HPDE6-E6E7 (cell line): ENCODE data around the gene AGRN.
"Not testable (repeated sequence)": the region's sequence is repeated elsewhere in the genome, so short reads cannot be mapped to it uniquely, and the experiment has no call there.

Source experiments
- DNase-seq: peaks from one replicate; pipeline ENCODE4 v3.0.0; 2011; ENCODE audit warnings: missing footprints; ENCODE audit errors: extremely low spot score

AGRN gene

DNA sequence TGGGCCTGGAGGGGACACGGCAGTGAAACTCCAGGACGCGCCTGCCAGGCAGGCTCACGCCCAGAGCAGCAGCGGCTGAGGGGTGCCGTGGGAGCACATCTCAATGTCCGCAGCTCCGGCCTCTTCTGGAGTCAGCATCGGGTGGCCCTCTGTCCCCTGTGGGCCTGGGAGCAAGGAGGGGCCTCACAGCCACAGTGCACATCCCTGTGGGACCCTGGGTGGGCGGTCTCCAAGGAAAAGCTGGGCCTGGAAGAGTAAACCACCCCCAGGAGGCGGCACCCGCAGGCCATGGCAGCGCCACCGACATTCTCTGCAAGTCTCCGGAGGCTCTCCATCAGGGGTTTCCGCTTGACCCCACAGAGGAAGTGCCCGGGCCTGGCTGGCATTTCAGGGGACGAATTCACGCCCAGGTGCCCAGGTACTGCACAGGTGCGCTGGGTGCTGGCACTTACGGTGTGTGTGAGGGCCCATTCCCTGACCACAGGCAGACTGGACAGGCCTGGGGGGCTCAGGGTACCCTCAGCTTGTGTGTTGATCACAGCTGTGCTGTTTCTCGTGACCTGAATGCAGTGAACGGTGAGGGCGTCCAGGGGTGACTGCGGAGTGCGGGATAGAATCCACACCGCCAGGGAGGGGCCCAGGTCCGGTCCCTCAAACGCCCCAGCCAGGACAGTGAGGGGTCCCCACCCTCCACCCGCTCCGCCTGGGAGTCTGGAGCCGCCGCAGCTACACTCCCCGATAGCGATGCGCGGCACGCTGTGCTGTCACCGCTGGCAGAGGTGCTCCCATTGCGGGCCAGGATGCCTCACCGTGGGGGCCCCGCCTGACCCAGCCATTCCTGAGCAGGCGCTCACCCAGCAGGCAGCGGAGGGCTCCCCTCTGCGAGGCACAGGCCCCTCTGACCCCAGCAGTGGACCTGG is 70.8 kb downstream of the AGRN start:
- DNase-seq: no peak

DNA sequence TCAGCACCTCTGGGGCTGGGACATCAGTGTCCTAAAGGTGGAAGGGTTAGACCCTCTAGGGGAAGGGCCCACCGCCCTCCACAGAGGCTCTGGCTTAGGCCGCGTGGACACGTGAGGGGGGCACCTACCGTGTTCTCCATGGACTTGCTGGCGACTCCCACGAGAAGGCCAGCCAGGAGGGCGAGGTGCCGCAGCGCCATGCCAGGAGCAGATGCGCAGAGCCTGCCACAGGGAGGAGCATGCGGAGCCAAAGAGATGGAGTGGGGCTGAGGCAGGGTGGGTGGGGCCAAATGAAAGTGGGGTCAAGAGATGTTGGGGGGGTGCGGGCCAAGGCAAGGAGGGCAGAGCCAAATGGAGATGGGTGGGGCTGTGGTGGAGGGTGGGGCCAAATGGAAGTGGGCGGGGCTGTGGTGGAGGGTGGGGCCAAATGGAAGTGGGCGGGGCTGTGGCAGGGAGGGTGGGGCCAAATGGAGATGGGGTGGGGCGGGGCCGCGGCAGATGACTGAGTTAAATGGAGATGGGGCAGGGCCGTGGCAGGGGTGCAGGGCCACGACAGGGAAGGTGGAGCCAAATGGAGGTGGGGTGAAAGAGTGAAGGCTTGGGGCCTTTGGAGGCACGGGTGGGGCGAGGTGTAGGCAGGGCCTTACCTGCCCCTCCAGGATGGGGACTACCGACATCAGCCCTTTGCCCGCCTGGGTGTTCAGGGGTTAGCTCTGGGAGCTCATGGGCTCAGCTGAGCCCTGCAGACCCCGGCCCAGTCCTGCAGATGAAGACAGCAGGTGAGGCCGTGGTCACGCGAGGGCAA is 71.6 kb downstream of the AGRN start:
- DNase-seq: no peak

DNA sequence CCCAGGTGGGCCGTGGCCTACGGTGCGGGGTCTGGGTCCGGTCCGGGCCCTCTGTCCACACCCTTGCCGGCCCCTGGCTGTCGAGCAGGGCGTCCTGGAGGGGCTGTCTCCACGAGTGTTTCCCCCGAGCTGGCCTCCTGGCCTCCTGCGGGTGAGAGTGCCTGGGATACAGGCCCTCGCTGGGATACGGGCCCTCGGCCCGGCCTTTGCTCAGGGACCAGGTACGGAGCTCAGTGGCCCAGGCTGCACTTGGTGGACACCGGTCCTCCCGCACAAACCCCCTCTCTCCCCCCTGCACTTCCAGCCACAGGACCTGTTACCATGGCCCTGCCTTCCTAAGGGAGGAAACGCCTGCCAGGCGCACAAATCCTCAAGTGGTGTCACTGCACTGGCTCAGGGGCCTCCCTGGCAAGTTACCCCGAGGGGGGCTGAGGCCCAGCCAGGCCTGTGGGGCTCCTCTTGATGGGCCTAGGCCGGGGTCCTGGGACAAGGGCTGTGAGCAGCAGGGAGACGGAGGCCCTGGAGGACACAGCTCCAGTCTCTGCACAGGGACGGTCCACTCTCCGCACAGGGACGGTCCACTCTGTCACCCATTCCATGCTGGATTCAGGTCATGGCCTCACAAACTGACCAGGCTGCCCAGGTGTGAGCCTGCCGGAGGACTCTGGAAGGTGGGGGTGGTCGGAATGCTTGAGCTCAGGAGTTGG is 72.4 kb downstream of the AGRN start:
- no peak for DNase-seq

DNA sequence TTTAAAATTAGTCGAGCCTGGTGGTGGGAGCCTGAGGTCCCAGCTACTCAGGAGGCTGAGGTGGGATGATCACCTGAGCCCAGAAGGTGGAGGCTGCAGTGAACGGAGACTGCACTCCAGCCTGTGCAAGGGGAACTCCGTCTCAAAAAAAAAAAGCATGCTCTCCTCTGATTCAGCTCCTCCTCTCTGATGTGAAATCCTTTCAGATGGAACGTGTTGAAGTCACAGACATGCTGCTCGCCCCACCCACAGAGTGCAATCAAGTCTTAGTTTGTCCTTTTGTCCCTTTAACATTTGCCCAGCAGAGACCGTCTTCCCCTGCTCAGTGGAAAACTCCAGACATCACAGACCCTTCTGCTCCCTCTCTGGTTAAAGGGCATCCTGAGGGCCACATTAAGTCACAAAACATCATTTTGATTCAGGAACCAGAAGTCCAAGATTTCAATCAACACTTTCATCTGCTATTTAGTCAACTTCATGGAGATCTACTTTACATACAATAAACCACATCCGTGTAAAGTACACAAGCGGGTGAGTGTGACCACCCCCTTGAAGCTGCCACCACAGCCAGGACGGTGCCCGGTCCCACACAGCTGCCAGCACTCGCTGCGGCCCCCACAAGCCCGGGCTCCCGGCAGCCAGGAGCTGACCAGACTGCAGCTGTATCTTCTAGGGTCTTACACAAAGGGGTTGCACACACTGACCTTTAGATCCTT is 73.1 kb downstream of the AGRN start:
- no peak for DNase-seq

DNA sequence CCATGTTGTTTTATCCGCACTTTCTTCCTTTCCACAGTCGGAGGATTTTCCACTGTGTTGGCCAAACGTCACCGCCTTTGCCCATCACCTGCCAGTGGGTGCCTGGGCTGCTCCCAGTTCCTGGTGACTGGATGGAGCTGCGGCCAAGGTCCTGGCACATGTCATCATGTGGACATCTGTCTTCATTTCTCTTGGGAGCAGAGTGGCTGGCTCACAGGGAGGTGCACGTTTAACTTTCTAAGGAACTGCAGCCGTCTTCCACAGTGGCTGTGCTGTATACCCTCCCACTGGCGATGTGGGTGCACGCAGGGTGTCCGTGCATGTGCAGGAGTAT is 73.7 kb downstream of the AGRN start:
- no peak for DNase-seq

DNA sequence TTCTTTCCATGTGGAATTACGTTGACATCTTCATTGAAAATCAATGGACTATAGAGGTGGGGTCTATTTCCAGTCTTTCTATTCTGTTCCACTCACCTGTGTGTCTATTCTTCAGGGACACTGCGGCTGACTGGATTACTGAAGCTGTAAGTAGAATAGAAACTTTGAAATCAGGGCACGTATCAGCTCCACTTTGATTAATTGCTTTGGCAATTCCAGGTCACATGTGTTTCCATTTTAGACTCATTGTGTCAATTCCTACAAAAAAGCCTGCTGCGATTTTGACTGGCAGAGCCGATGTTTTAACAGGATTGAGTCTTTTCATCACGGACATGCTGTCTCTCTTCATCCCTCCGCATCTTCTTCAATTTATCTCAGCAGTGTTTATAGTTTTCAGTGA is 75.1 kb downstream of the AGRN start:
- DNase-seq: no peak

DNA sequence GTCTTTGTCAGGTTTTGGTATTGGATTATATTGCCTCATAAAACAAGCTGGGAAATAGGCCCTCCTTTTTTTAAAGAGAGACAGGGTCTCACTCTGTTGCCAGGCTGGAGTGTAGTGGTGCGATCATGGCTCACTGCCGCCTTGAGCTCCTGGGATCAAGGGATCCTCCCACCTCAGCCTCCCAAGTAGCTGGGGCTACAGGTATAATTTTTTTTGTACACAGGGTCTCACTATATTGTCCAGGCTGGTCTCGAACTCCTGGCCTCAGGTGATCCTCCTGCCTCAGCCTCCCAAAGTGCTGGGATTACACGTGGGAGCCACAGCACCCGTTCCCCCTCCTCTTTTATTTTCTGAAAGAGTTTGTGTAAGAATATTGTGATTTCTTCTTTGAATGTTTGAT is 76.2 kb downstream of the AGRN start:
- not testable (repeated sequence) for DNase-seq

DNA sequence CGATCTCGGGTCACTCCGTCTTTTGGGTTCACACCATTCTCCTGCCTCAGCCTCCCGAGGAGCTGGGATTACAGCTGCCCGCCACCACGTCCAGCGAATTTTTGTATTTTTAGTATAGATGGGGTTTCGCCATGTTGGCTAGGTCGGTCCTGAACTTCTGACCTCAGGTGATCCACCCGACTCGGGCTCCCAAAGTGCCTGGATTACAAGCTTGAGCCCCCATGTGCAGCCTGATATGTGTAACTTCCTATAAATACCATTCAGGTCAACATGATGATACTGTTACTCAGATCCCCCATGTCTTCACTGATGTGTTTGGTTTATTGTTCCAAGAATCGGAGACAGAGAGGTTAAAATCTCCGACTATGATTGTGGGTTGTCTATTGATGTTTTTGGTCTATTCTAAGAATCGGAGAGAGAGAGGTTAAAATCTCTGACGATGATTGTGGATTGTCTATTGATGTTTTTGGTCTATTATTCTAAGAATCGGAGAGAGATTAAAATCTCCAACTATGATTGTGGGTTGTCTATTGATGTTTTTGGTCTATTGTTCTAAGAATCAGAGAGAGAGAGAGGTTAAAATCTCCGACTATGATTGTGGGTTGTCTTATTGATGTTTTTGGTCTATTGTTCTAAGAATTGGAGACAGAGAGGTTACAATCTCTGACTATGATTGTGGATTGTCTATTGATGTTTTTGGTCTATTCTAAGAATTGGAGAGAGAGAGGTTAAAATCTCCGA is 78.9 kb downstream of the AGRN start:
- DNase-seq: no peak

DNA sequence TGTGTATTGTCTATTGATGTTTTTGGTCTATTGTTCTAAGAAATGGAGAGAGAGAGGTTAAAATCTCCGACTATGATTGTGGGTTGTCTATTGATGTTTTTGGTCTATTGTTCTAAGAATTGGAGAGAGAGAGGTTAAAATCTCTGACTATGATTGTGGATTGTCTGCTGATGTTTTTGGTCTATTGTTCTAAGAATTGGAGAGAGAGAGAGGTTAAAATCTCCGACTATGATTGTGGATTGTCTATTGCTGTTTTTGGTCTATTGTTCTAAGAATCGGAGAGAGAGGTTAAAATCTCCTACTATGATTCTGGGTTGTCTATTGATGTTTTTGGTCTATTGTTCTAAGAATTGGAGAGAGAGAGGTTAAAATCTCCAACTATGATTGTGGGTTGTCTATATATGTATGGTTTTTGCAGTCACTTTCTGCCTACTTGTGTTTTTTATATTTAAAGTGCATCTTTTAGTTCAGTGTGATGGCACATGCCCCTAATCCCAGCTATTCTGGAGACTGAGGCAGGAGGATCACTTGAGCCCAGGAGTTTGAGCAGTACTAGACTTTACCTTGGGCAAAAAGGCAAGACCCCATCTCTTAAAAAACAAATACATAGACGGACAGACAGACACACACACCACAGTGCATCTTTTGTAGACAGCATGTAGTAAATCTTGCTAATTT is 79.7 kb downstream of the AGRN start:
- no peak for DNase-seq

DNA sequence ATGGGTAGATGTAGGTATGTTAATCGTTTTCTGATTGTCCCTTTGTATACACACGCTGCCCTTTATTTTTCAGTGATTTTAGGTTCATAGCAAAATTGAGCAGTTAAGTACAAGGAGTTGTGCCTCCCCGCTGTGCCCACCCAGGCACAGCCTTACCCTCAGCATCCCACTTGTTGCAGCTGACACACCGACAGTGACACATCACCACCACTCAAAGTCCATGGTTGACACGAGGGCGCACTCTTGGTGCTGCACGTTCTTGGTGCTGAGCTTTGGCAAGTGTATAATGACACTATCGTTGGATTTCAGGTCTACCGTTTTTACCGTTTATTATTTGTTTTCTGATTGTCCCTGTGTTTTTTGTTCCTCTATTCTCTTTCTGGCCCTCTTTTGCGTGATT is 80.4 kb downstream of the AGRN start:
- DNase-seq: no peak

DNA sequence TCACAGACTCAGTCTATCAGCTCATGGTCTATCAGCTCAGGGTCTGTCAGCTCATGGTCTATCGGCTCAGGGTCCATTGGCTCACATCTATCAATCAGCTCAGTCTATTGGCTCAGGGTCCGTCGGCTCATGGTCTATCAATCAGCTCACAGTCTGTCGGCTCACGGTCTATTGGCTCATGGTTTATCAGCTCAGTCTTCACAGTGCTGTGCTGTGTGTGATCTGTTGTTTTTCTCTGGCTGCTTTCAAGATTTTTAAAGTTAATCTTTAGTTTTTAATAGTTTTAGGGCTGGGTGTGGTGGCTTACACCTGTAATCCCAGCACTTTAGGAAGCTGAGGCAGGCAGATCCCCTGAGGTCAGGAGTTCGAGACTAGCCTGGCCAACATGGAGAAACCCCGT is 81.6 kb downstream of the AGRN start:
- no peak for DNase-seq

DNA sequence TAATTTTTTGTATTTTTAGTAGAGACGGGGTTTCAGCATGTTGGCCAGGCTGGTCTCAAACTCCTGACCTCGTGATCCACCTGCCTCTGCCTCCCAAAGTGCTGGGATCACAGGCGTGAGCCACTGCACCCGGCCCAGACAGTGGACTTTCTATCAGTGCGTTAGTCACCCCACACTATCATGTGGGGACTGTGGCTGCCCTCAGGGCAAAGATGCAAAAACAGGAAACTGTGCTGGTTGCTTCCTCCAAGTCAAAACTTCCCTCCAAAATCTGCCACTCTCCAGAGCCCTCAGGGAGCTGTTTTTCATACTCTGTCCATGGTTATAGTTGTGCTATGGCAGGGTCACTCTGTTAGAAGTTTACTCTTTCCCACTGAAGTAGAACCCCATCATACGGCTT is 84.2 kb downstream of the AGRN start:
- DNase-seq: not testable (repeated sequence)
